OCI-LY1 (cell line): Measurements from ENCODE around the gene S100A4.

ENCODE experiments used
- H2AFZ ChIP-seq: fragments of 200-600 bp; sonication (generic), shearing (Covaris generic); 2 replicates; pipeline ENCODE4 v1.6.0; 2014; ENCODE audit warnings: antibody characterized with exemption, mild to moderate bottlenecking, low read length
- H3F3A ChIP-seq: fragments of 200-600 bp; sonication (generic), shearing (Covaris generic); 2 replicates; pipeline ENCODE4 v1.6.0; 2014; ENCODE audit warnings: mild to moderate bottlenecking, antibody characterized with exemption, low read length, moderate library complexity; ENCODE audit not compliant: insufficient read depth
- H3K27ac ChIP-seq: fragments of 200-600 bp; sonication (generic); 2 replicates; pipeline ENCODE4 v1.5.1; 2014; ENCODE audit warnings: low read length, mixed run types, mild to moderate bottlenecking, low read depth; ENCODE audit not compliant: poor library complexity, severe bottlenecking
- H3K27me3 ChIP-seq: fragments of 200-600 bp; sonication (generic); 2 replicates; pipeline ENCODE4 v1.6.0; 2014; ENCODE audit warnings: antibody characterized with exemption, mild to moderate bottlenecking, low read length, moderate library complexity; ENCODE audit not compliant: insufficient read depth
- H3K36me3 ChIP-seq: fragments of 200-600 bp; sonication (generic); 2 replicates; pipeline ENCODE4 v1.6.1; 2014; ENCODE audit warnings: mild to moderate bottlenecking, antibody characterized with exemption, low read length, moderate library complexity, mixed read lengths; ENCODE audit not compliant: insufficient read depth
- H3K4me1 ChIP-seq: fragments of 200-600 bp; sonication (generic); 2 replicates; pipeline ENCODE4 v1.5.1; 2014; ENCODE audit warnings: mild to moderate bottlenecking, low read length, moderate library complexity; ENCODE audit not compliant: insufficient read depth, severe bottlenecking
- H3K4me2 ChIP-seq: fragments of 200-600 bp; sonication (generic), shearing (Covaris generic); 2 replicates; pipeline ENCODE4 v1.6.1; 2014; ENCODE audit warnings: low read length
- H3K4me3 ChIP-seq: fragments of 200-600 bp; sonication (generic); 2 replicates; pipeline ENCODE4 v1.5.1; 2014; ENCODE audit warnings: low read length, low read depth, mild to moderate bottlenecking, mixed read lengths; ENCODE audit not compliant: poor library complexity, severe bottlenecking
- H3K79me2 ChIP-seq: fragments of 200-600 bp; shearing (Covaris generic); 2 replicates; pipeline ENCODE4 v1.6.1; 2016; ENCODE audit warnings: mixed run types, low read length, mixed read lengths; ENCODE audit not compliant: insufficient read depth
- H3K9ac ChIP-seq: fragments of 200-600 bp; sonication (generic), shearing (Covaris generic); 2 replicates; pipeline ENCODE4 v1.6.1; 2014; ENCODE audit warnings: mild to moderate bottlenecking, low read length, mixed read lengths
- H3K9me2 ChIP-seq: fragments of 200-600 bp; sonication (generic), shearing (Covaris generic); 2 replicates; pipeline ENCODE4 v1.6.1; 2014; ENCODE audit warnings: low read depth, mild to moderate bottlenecking, low read length, mixed read lengths
- H3K9me3 ChIP-seq: fragments of 200-600 bp; shearing (Covaris generic); 2 replicates; pipeline ENCODE4 v1.6.1; 2014; ENCODE audit warnings: low read length, mixed read lengths
- H4K20me1 ChIP-seq: fragments of 200-600 bp; sonication (generic), shearing (Covaris generic); 2 replicates; pipeline ENCODE4 v1.6.0; 2016; ENCODE audit warnings: mild to moderate bottlenecking, low read length; ENCODE audit not compliant: insufficient read depth
- EZH2 ChIP-seq: fragments of 200-600 bp; sonication (generic), shearing (Covaris generic); IDR thresholded peaks from 2 replicates; pipeline ENCODE4 v1.8.0; 2017; ENCODE audit warnings: borderline replicate concordance, mixed run types, mild to moderate bottlenecking, antibody characterized with exemption, low read length, moderate library complexity, mixed read lengths
- TF ChIP-seq, protein P1 (sequence below): fragments of 200-600 bp; sonication (generic), shearing (Covaris generic); IDR thresholded peaks from 2 replicates; pipeline ENCODE4 v1.5.1; 2017; ENCODE audit warnings: mild to moderate bottlenecking, antibody characterized with exemption, low read length, moderate library complexity, mixed read lengths

S100A4 gene

GRCh38 chr1:153548722-153549688 lies 3.4 kb upstream of the S100A4 start, which contains the start of gene S100A3:
Gene S100A3, minus strand, starts transcription at chr1:153549258. Its CDS starts 773 bp downstream, at chr1:153548485.
- no peaks in the 10 kb centered on the region for H3K9me2 ChIP-seq
- no peaks in the 10 kb centered on the region for H3F3A ChIP-seq
- H3K27me3 ChIP-seq = peaks cover 11% of the 10 kb centered on the region; the same call in 1 of the 2 replicates
- H3K9me3 ChIP-seq = no peaks in the 10 kb centered on the region
- H3K27ac ChIP-seq = no peak within 1 kb of the TSS
- no peak within 1 kb of the TSS for H3K9ac ChIP-seq
- TF ChIP-seq EZH2 = no peak
- TF ChIP-seq, protein P1, sequence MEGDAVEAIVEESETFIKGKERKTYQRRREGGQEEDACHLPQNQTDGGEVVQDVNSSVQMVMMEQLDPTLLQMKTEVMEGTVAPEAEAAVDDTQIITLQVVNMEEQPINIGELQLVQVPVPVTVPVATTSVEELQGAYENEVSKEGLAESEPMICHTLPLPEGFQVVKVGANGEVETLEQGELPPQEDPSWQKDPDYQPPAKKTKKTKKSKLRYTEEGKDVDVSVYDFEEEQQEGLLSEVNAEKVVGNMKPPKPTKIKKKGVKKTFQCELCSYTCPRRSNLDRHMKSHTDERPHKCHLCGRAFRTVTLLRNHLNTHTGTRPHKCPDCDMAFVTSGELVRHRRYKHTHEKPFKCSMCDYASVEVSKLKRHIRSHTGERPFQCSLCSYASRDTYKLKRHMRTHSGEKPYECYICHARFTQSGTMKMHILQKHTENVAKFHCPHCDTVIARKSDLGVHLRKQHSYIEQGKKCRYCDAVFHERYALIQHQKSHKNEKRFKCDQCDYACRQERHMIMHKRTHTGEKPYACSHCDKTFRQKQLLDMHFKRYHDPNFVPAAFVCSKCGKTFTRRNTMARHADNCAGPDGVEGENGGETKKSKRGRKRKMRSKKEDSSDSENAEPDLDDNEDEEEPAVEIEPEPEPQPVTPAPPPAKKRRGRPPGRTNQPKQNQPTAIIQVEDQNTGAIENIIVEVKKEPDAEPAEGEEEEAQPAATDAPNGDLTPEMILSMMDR = no peak
- no peak within 1 kb of the TSS for H2AFZ ChIP-seq
- no peaks in the 10 kb centered on the region for H3K79me2 ChIP-seq
- no peaks in the 10 kb centered on the region for H4K20me1 ChIP-seq
- H3K4me2 ChIP-seq = no peak within 1 kb of the TSS
- peaks cover 22% of the 10 kb centered on the region for H3K4me1 ChIP-seq
- H3K36me3 ChIP-seq = no peaks in the 10 kb centered on the region
- H3K4me3 ChIP-seq = no peak within 1 kb of the TSS

- Histone ChIP-seq H3F3A (no peaks in the 10 kb centered on the region), H3K9ac (no peak overlapping the region), H3K4me3 (no peak overlapping the region), H3K9me2 (no peaks in the 10 kb centered on the region), H3K36me3 (no peaks in the 10 kb centered on the region), H3K79me2 (no peaks in the 10 kb centered on the region), H4K20me1 (no peaks in the 10 kb centered on the region), H3K4me2 (no peak overlapping the region), H3K27ac (no peak overlapping the region), H3K9me3 (no peaks in the 10 kb centered on the region), H3K4me1 (peaks cover 22% of the 10 kb centered on the region), H3K27me3 (peaks cover 11% of the 10 kb centered on the region; the same call in 1 of the 2 replicates), H2AFZ (no peak overlapping the region)
- TF ChIP-seq, protein P1 = no peak
- TF ChIP-seq EZH2 = no peak
These were observed 2.2 kb upstream of the S100A4 start for GRCh38 chr1:153547560-153548551.

- Histone ChIP-seq H3K27ac (no peak overlapping the region), H3K27me3 (peaks cover 11% of the 10 kb centered on the region; the same call in 1 of the 2 replicates), H4K20me1 (no peaks in the 10 kb centered on the region), H3K36me3 (no peaks in the 10 kb centered on the region), H3K9me2 (no peaks in the 10 kb centered on the region), H3K4me2 (no peak overlapping the region), H2AFZ (no peak overlapping the region), H3F3A (no peaks in the 10 kb centered on the region), H3K9ac (no peak overlapping the region), H3K9me3 (no peaks in the 10 kb centered on the region), H3K79me2 (no peaks in the 10 kb centered on the region), H3K4me1 (peaks cover 22% of the 10 kb centered on the region), H3K4me3 (no peak overlapping the region)
- TF ChIP-seq, protein P1 = no peak
- no peak for TF ChIP-seq EZH2
These were observed 1.4 kb upstream of the S100A4 start for GRCh38 chr1:153546796-153547559.
